ENCODE measurements around the gene KRTAP19-7. TPM values are rescaled to one million over a fixed set of nuclear protein-coding genes. Genes with fewer than 3 reads are reported as not detected.

Gene KRTAP19-7
- not detected in 2 replicates for total RNA-seq (2014; rRNA removed; shearing (Covaris generic))

GRCh38 chr21:30561264-30561895, at the start of gene KRTAP19-7:
TSS of gene KRTAP19-7 (minus strand) at chr21:30561314. CDS start at chr21:30561289, 25 bp downstream.
- DNase-seq (ENCODE audit: low read depth): no peak

GRCh38 chr21:30605968-30606367, 44.9 kb upstream of the KRTAP19-7 start:
- DNase-seq (ENCODE audit: low read depth): no peak

DNA sequence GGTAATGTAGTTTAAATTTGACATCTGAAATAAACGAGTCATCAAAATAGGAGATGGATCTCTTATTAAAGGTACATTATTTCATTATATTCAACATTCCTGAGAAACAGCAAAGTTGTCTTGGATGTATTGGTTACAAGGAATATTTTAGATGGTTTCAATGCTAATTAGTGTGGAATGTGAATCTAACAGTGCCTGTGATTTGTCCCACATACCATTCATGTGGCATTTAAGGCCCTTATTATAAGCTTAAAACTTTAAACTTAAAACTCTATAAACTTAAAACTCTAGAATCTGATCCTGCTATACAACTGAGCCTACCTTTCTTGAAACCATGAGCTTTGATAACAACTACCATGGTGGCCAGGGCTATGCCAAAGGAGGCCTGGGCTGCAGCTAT, 39.7 kb upstream of the KRTAP19-7 start, which contains the start of gene KRTAP22-1:
TSS of gene KRTAP22-1 (plus strand) at position 301 of the 400 bp plus-strand sequence.
- no peak for DNase-seq (ENCODE audit: low read depth)

DNA sequence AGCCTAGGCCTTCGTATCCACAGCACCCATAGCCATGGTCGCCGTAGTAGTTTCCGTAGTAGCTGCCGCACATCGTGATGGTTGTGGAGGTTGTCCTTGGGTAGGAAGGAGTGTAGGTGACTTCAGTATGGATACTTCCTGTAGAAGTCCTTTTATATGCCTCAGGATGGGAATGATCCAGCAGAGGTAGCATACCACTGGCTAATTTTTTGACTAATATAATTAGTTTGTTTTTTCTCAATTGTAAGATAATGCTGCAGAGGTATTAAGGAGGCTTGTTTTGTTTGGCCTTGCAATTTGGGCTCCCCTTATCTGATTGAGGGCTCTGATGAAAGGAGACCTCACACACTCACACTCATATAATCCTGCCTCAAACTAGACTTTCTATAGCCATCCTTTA, 37.7 kb upstream of the KRTAP19-7 start, which contains the start of gene KRTAP6-2:
TSS of gene KRTAP6-2 (minus strand) at position 101 of the 400 bp plus-strand sequence. CDS start at position 73, 28 bp downstream.
- DNase-seq (ENCODE audit: low read depth): no peak

GRCh38 chr21:30592140-30592539, 31.0 kb upstream of the KRTAP19-7 start, which contains the start of gene KRTAP6-3:
TSS of gene KRTAP6-3 (plus strand) at chr21:30592440. CDS start at chr21:30592446, 6 bp downstream.
- no peak for DNase-seq (ENCODE audit: low read depth)

DNA sequence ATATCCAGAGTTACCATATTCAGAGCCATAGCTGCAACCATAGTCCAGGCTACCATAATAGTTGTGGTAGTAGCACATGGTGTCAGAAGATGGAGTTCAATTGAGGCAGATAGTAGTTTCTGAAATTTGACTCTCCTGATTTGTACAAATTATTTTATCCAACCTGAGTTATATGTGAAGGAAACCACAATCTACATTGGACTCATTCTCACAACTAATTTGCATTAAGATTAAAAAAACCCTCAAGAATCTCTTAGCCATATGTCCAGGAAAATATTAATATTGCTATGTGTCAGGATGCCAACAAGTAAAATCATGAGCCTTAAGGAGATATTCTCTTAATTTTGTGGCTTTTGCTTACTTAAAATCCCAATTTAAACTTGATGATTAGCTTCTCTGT, 29.2 kb upstream of the KRTAP19-7 start, which contains the start of gene KRTAP22-2:
TSS of gene KRTAP22-2 (minus strand) at position 101 of the 400 bp plus-strand sequence.
- DNase-seq (ENCODE audit: low read depth): no peak

DNA sequence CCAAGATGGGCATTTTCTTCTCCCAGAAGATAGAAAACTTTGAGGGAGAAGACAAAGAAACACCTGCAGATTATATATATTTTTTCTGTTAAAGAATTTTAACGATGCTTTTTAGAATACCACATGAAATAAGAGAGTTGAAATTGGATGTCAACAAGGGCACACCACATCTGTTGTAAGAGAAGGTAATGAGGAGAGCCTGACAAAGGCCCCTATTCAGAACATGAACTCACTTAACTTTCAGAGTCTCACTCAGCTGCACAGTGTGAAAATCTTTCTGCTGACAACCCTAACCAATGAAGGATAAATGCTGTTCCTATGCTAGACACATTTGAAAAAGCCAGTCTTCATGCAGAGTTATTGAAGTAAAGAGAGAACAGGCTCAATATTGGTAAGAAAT, 21.8 kb upstream of the KRTAP19-7 start:
- no peak for DNase-seq (ENCODE audit: low read depth)

- no peak for DNase-seq (ENCODE audit: low read depth)
These were observed 19.0 kb upstream of the KRTAP19-7 start for GRCh38 chr21:30580132-30580531.

DNA sequence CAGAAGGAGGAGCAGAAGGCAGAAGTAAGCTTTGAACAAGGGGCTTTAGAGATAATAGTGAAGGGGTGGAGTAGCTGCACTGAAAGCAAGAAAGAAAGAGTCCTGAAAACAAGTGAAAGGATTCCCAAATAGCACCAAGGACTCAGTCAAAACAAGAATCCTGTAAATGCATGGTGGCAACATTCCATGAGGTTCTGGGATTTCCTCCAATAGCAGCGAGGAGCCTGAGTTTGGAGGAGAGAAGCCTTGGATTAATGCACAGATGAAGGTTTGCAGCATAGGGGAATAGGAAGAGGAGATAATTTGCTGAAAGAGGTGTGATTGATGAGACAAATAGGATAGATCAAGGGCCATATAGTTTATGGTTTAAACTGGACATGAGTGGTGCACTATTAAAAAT, 18.2 kb upstream of the KRTAP19-7 start:
- no peak for DNase-seq (ENCODE audit: low read depth)

DNA sequence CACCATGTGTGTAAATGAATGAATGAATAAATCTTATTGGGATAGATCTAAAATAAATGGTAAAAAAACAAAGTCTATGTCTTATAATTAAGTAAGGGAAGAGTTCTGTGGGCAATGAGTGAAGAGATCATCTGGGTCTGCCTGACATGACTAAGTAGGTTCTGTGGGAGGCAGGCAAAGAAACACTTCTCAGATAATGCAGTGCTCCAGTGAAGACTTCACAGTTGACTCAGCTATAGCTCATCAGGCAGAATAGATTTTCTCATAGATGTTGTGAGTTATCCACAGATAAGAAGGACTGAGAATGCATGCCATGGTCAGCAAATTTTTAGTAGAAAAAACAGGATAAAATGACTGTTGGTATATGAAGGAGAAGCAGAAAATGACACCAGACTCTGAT, 16.7 kb upstream of the KRTAP19-7 start:
- no peak for DNase-seq (ENCODE audit: low read depth)

DNA sequence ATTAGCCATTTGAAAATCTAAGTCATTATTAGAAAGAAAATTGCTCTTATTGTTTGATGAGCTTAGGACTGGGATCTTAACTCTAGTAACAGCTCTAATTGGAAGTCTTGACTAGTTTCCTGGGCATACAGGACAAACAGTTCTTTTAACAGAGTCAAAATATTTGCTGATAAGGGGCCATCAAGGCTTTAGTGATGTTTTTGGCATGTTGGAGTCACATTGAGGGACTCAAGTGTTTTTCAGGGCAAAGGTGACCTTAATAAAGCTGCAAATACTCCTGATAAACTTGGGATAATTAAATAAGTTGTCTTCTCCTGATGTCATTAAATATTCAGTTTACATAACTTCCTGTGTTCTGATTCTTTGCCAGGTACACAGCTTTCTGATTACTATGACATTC, 6.5 kb upstream of the KRTAP19-7 start:
- DNase-seq (ENCODE audit: low read depth): no peak

DNA sequence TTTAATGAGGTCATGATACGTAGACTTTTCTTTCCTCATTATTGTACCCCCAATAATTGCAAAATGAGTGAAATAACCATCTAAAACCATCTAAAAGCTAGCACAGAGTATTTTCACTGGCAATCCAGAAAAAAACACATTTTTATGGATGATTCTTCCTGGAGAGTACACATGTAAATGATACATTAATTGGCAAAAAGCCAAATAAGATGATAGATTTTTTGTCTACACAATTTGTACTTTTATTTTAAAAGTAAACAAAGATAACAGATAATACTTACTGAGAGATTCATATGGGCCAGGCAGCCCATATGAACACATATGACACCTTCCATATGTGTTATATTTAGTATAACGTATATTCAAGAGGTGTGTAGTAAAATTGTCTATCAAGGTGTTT, 2.5 kb upstream of the KRTAP19-7 start:
- no peak for DNase-seq (ENCODE audit: low read depth)

DNA sequence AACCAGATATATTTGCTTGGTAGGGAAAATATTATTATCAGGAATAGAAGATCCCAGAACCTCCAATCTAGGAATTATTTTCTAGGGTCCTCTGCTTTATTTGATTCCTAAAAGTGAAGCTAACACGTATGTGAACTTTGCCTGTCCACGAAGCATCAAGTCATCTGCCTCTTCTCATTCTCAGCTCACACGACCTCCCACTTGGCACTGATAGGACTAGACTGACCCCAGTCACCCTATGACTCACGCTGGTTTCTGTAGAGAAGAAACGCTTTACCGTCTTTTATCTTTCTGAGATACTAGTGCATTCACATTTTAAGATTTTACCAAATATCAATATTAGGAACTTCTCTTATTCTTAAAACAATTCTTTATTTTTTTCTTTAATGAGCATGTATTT, 2.0 kb upstream of the KRTAP19-7 start:
- no peak for DNase-seq (ENCODE audit: low read depth)

GRCh38 chr21:30561957-30562356, 843 bp upstream of the KRTAP19-7 start:
- DNase-seq (ENCODE audit: low read depth): no peak

DNA sequence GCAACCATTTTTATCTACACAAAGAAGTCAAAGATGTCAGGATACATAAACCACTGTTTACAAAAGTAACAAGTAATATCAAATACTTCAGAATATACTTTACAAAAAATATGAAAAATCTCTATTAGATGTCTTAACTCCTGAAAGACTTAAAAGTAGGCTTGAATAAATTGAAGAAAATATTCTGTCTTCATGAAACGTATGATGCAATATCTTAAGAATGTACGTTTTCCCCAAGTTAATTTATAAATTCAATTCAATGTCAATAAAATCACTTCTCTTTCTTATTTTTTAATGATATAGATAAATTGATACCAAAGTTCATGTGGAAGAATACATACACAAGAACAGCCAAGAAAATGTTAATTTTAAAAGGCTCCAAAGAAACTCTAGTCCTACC, 6.0 kb downstream of the KRTAP19-7 start:
- no peak for DNase-seq (ENCODE audit: low read depth)

DNA sequence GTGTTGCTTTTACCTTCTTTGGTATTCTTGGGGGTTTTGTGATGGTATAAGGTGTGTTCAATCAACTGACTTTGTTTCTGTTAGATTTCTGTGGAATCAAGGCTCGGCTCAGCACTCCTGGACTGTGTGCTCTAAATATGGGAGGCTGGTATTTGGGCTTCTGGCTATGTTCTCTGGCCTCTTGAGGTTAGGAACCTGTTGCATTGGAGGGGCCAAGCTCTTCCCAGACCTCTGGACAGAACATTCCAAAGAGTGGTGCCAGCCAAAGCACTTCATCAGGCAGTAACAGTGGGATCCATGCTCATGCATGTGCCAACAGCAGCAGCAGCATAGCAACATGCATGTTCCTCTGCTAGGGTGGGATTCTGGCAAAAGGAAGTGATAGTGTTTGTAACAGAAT, 8.3 kb downstream of the KRTAP19-7 start:
- DNase-seq (ENCODE audit: low read depth): no peak

DNA sequence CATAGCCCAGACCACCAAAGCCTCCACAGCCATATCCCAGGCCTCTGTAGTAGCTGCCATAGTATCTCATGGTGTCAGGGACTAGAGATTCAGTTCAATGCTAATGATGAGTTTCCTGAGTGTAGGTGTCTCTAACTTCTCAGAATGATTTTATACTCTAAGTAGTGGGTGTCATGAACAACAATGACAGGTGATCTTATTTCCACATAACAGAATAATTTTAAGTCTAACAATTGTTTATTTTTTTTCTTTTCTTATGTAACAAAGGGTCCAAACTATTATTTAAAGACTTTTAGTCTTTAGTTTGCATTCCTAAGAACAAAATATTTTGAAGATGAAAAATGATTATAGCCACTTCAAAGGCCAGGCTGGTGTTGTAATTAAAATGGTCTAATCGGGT, 19.4 kb downstream of the KRTAP19-7 start, which contains the start of gene KRTAP19-6:
TSS of gene KRTAP19-6 (minus strand) at position 101 of the 400 bp plus-strand sequence. CDS start at position 70, 31 bp downstream.
- no peak for DNase-seq (ENCODE audit: low read depth)

GRCh38 chr21:30518876-30519275, 42.2 kb downstream of the KRTAP19-7 start:
- DNase-seq (ENCODE audit: low read depth): no peak

- no peak for DNase-seq (ENCODE audit: low read depth)
These were observed 45.4 kb downstream of the KRTAP19-7 start for GRCh38 chr21:30515681-30516080.
